ENCODE data around the gene LRRFIP2. TPM values are rescaled to one million over a fixed set of nuclear protein-coding genes. Genes with fewer than 3 reads are reported as not detected.

Gene LRRFIP2
- total RNA-seq, 4 donors from 2014 or later = 152 to 166 (median 152) TPM

GRCh38 chr3:37030588-37030987 lies 143.8 kb downstream of the LRRFIP2 start:
- TF ChIP-seq CTCF (IDR thresholded peaks at IDR 0.05) (no peak), POLR2A (IDR thresholded peaks at IDR 0.05) (no peak)
- Histone ChIP-seq H3K4me1 (no peaks in the 10 kb centered on the region), H3K9me3 (no peaks in the 10 kb centered on the region), H3K27me3 (no peaks in the 10 kb centered on the region), H3K36me3 (peaks cover 0 to 48% (median 0%) of the 10 kb centered on the region in 3 donors), H3K4me3 (no peak overlapping the region), H3K27ac (peak overlapping the region in 1 of 4 donors; percentile 27)
- DNase-seq = no peak

- Histone ChIP-seq H3K36me3 (peaks cover 0 to 45% (median 0%) of the 10 kb centered on the region in 3 donors), H3K4me1 (no peaks in the 10 kb centered on the region), H3K9me3 (no peaks in the 10 kb centered on the region), H3K27ac (peak overlapping the region in 1 of 4 donors; percentile 27), H3K27me3 (no peaks in the 10 kb centered on the region), H3K4me3 (no peak overlapping the region)
- no peak for DNase-seq
- no peak for TF ChIP-seq POLR2A (IDR thresholded peaks at IDR 0.05)
These were observed 144.7 kb downstream of the LRRFIP2 start for GRCh38 chr3:37029516-37030163.

GRCh38 chr3:37029111-37029510 lies 145.3 kb downstream of the LRRFIP2 start:
- Histone ChIP-seq H3K27me3 (no peaks in the 10 kb centered on the region), H3K4me3 (no peak overlapping the region), H3K36me3 (peaks cover 0 to 45% (median 0%) of the 10 kb centered on the region in 3 donors), H3K4me1 (no peaks in the 10 kb centered on the region), H3K27ac (no peak overlapping the region), H3K9me3 (no peaks in the 10 kb centered on the region)
- DNase-seq = no peak
- TF ChIP-seq CTCF (IDR thresholded peaks at IDR 0.05) = no peak
- no peak for TF ChIP-seq POLR2A (IDR thresholded peaks at IDR 0.05)

- Histone ChIP-seq H3K4me1 (no peaks in the 10 kb centered on the region), H3K27ac (no peak overlapping the region), H3K9me3 (no peaks in the 10 kb centered on the region), H3K36me3 (peaks cover 0 to 51% (median 0%) of the 10 kb centered on the region in 3 donors), H3K4me3 (no peak overlapping the region), H3K27me3 (no peaks in the 10 kb centered on the region)
- DNase-seq = no peak
- TF ChIP-seq CTCF (IDR thresholded peaks at IDR 0.05) (no peak), POLR2A (IDR thresholded peaks at IDR 0.05) (no peak)
These were observed 146.1 kb downstream of the LRRFIP2 start for GRCh38 chr3:37028329-37028728.

- no peak overlapping the region for H3K27ac ChIP-seq
- no peak for TF ChIP-seq CTCF (IDR thresholded peaks at IDR 0.05)
- no peak for TF ChIP-seq POLR2A (IDR thresholded peaks at IDR 0.05)
- no peak overlapping the region for H3K4me3 ChIP-seq
- H3K9me3 ChIP-seq = no peaks in the 10 kb centered on the region
- no peaks in the 10 kb centered on the region for H3K4me1 ChIP-seq
- H3K36me3 ChIP-seq = peaks cover 0 to 62% (median 0%) of the 10 kb centered on the region in 3 donors
- no peak for DNase-seq
- H3K27me3 ChIP-seq = no peaks in the 10 kb centered on the region
These were observed 147.5 kb downstream of the LRRFIP2 start for GRCh38 chr3:37026851-37027250.

- Histone ChIP-seq H3K4me3 (no peak overlapping the region), H3K27me3 (no peaks in the 10 kb centered on the region), H3K36me3 (peaks cover 0 to 66% (median 0%) of the 10 kb centered on the region in 3 donors), H3K9me3 (no peaks in the 10 kb centered on the region), H3K4me1 (no peaks in the 10 kb centered on the region), H3K27ac (no peak overlapping the region)
- no peak for DNase-seq
- TF ChIP-seq POLR2A (IDR thresholded peaks at IDR 0.05) (no peak), CTCF (IDR thresholded peaks at IDR 0.05) (no peak)
These were observed 148.6 kb downstream of the LRRFIP2 start for GRCh38 chr3:37025561-37026335.
